ENCODE measurements around the gene TTN. TPM values are rescaled to one million over a fixed set of nuclear protein-coding genes. Genes with fewer than 3 reads are reported as not detected.

TTN gene
- polyA plus RNA-seq, 3 donors, result under 0.01 to 0.12 (median 0.08) TPM

GRCh38 chr2:178498137-178498536 lies 309.1 kb downstream of the TTN start:
- no peak overlapping the region for H3K4me2 ChIP-seq (replicated peaks; ENCODE audit: extremely low read depth, low read length, poor library complexity, severe bottlenecking)
- no peak for TF ChIP-seq CTCF (IDR thresholded peaks at IDR 0.05)

GRCh38 chr2:178496049-178496448 lies 311.2 kb downstream of the TTN start:
- intact Hi-C loops (cut with micrococcal nuclease), result no loop called here
- H4K20me1 ChIP-seq (ENCODE audit: insufficient read depth, low read length), result no peaks in the 10 kb centered on the region
- H3K79me2 ChIP-seq (ENCODE audit: insufficient read depth, low read length), result no peaks in the 10 kb centered on the region
- no peaks in the 10 kb centered on the region for H3K9me3 Mint-ChIP-seq
- H3K27me3 Mint-ChIP-seq (ENCODE audit: low read depth in 3 of 3), result no peaks in the 10 kb centered on the region
- no peaks in the 10 kb centered on the region for H3K4me1 ChIP-seq (ENCODE audit: control insufficient read depth in 1 of 2, insufficient read depth in 2 of 2, low read length in 2 of 2)
- no peaks in the 10 kb centered on the region for H3K27me3 ChIP-seq (ENCODE audit: control insufficient read depth in 2 of 2, insufficient read depth in 2 of 2, low read length in 2 of 2)
- no peak overlapping the region for H3K4me3 ChIP-seq (replicated peaks in 1 of 3; ENCODE audit: low read depth in 2 of 3, low read length in 3 of 3)
- no peak overlapping the region for H3K4me3 Mint-ChIP-seq
- H3K9me3 ChIP-seq (replicated peaks in 1 of 2; ENCODE audit: control insufficient read depth in 1 of 2, insufficient read depth in 1 of 2, low read length in 2 of 2), result no peaks in the 10 kb centered on the region
- H3K4me1 Mint-ChIP-seq, result peaks cover 2% of the 10 kb centered on the region
- H3K27ac Mint-ChIP-seq, result peak overlapping the region in 2 of 7 donors; percentile 2 to 22
- DNase-seq, result no peak
- TF ChIP-seq CTCF (IDR thresholded peaks at IDR 0.05), result no peak
- H2AFZ ChIP-seq (ENCODE audit: insufficient read depth, low read depth, low read length, poor library complexity, severe bottlenecking), result no peak overlapping the region
- peaks cover 95 to 96% of the 10 kb centered on the region in 2 donors for H3K36me3 ChIP-seq (replicated peaks in 1 of 2; ENCODE audit: control insufficient read depth in 1 of 2, insufficient read depth in 2 of 2, low read length in 2 of 2)
- H3K27ac ChIP-seq (ENCODE audit: low read depth in 1 of 2, low read length in 2 of 2), result no peak overlapping the region
- WGBS (ENCODE audit: insufficient coverage), result no CpG with 5 or more reads among the region's 4 CpGs
- H3K4me2 ChIP-seq (replicated peaks; ENCODE audit: extremely low read depth, low read length, poor library complexity, severe bottlenecking), result no peak overlapping the region
- no peak overlapping the region for H3K9ac ChIP-seq (ENCODE audit: insufficient read depth, low read length, poor library complexity, severe bottlenecking)
- peaks cover 83 to 86% of the 10 kb centered on the region in 2 donors for H3K36me3 Mint-ChIP-seq

More at GRCh38 chr2:178498137-178498536, 309.1 kb downstream of the TTN start:
- H3K36me3 Mint-ChIP-seq, result peaks cover 88 to 89% of the 10 kb centered on the region in 2 donors
- no peak overlapping the region for H3K27ac Mint-ChIP-seq
- Histone ChIP-seq H2AFZ (ENCODE audit: insufficient read depth, low read depth, low read length, poor library complexity, severe bottlenecking) (no peak overlapping the region), H3K9ac (ENCODE audit: insufficient read depth, low read length, poor library complexity, severe bottlenecking) (no peak overlapping the region), H3K4me3 (replicated peaks in 1 of 3; ENCODE audit: low read depth in 2 of 3, low read length in 3 of 3) (no peak overlapping the region), H3K27me3 (ENCODE audit: control insufficient read depth in 2 of 2, insufficient read depth in 2 of 2, low read length in 2 of 2) (no peaks in the 10 kb centered on the region), H3K9me3 (replicated peaks in 1 of 2; ENCODE audit: control insufficient read depth in 1 of 2, insufficient read depth in 1 of 2, low read length in 2 of 2) (no peaks in the 10 kb centered on the region), H3K79me2 (ENCODE audit: insufficient read depth, low read length) (no peaks in the 10 kb centered on the region), H4K20me1 (ENCODE audit: insufficient read depth, low read length) (no peaks in the 10 kb centered on the region), H3K4me1 (ENCODE audit: control insufficient read depth in 1 of 2, insufficient read depth in 2 of 2, low read length in 2 of 2) (no peaks in the 10 kb centered on the region), H3K27ac (ENCODE audit: low read depth in 1 of 2, low read length in 2 of 2) (no peak overlapping the region), H3K36me3 (replicated peaks in 1 of 2; ENCODE audit: control insufficient read depth in 1 of 2, insufficient read depth in 2 of 2, low read length in 2 of 2) (peaks cover 97% of the 10 kb centered on the region in 2 donors)
- no peak overlapping the region for H3K4me3 Mint-ChIP-seq
- no peaks in the 10 kb centered on the region for H3K27me3 Mint-ChIP-seq (ENCODE audit: low read depth in 3 of 3)
- no peaks in the 10 kb centered on the region for H3K9me3 Mint-ChIP-seq
- no peak for DNase-seq
- intact Hi-C loops (cut with micrococcal nuclease), result no loop called here
- H3K4me1 Mint-ChIP-seq, result no peaks in the 10 kb centered on the region

Measured in CD14-positive monocyte (primary cell).